Measurements from ENCODE around the gene HPF1.
A peak's percentile ranks its signal among the peaks of the same experiment; 100 is the strongest.
"Not testable (repeated sequence)": the region's sequence is repeated elsewhere in the genome, so short reads cannot be mapped to it uniquely, and the experiment has no call there.

Gene HPF1

DNA sequence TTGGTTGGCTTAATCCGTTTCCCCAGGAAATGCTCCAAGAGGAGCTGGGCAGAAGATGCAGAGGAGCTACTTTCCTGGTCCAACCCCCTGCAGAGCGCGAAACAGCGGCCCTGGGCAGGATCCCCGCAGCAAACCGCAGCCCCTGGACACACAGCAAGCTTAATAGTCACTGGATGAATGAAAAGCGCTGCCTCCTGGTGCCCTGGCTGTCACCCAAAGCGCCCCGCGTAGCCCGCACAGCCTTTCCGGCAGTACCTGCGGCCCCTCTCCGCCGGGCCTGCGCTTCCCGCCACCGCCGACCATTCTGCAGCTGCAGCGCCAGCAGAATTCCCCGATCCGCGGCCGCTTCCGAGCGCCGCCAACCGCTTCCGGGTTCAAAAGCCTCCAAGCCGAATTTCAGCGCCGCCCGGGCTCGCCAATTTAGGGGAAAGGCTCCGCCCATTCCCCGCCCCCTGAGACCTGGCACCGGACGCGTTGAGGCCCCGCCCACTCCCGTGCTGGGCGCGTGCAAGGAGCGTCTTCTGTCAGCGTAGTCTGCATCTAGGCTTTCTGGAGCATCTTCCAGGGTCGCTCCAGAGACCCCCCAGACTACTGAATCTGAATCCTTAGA is at the start of gene HPF1:
Gene HPF1, minus strand, starts transcription at position 370 of the 610 bp plus-strand sequence. Its CDS starts 67 bp downstream, at position 303.
- DNase-seq, result peak; percentile 96

DNA sequence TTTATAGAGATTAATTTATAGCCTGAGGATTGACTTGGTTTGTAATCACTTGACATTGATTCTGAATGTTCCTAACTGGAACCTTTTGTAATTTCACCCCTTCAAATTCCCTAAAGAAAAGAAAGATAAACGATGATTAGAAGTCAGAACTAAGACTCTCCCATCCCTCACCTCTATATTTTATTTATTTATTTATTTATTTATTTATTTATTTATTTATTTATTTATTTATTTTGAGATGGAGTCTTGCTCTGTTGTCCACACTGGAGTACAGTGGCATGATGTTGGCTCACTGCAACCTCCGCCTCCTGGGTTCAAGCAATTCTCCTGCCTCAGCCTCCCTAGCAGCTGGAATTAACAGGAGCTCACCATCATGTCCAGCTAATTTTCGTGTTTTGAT is 49.0 kb upstream of the HPF1 start:
- DNase-seq, result not testable (repeated sequence)

DNA sequence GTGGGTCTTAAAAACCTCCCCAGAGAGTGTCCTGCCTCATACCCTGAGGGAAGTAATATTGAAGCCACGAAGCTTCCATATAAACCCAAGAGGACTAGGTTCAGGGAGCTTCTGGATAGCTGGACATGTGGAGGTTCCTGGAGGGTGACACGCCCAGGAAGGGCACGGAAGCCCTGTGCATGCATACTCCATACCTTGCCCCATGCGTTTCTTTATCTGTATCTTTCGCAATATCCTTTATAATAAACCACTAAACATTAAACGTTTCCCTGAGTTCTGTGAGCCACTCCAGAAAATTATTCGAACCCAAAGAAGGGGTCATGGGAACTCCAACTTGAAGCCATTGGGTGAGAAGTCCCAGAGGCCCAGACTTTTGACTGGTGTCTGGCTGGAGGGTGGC is 45.7 kb upstream of the HPF1 start:
- DNase-seq, result no peak

DNA sequence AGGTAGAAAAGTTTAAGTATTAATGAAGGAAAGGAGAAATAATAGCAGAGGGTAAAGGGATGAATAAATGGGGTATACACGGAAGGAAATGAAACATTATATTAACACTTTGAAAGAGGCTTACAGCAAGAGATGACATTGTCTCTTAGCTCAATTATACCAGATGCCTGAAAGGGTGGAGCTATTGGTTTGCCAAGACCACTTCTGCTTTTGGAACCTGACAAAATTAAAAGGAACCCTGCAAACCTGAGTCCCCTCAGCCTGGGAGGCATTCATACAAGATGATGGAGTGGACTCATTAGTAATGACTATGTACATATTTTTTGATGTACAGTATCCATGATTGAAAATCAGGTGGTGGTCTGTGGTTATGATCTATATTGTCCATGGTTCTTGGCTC is 45.1 kb upstream of the HPF1 start:
- no peak for DNase-seq

DNA sequence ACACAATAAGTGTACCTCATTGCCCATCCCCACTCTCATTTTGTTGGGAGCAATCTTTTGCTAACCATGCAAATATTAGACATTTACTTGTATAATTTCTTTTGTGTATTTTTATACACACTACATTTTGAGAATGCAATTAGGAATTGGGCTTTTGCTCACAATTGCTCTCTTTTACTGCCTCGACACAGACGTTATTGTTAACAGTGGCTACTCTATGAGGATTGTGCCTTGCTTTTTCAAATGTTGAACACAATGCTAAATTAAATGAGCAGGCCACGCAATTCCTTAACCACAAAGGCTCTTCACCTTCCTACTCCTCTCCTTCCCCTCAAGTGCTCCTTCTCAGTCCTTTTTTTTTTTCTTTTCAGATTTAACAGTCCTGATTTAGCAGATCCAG is 42.8 kb upstream of the HPF1 start:
- DNase-seq, result no peak

DNA sequence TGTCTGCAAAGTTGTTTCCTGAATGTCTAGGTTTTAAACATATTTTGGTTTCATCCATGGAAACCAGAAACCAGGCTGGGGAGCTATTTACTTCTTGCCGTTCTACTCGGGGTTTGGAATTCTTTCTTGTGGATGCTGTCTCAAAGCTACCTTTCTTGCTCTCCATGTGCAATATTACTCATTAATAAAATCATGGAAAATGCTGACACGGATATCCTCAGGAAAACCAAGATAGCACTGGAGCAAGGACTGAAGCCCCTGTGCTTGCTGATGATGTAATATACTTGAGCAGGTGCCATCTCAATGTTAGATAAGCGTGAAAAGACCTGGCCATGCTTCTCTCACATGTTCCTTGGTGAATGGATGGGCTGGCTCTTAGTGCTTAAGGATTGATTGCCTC is 41.5 kb upstream of the HPF1 start:
- DNase-seq, result no peak

DNA sequence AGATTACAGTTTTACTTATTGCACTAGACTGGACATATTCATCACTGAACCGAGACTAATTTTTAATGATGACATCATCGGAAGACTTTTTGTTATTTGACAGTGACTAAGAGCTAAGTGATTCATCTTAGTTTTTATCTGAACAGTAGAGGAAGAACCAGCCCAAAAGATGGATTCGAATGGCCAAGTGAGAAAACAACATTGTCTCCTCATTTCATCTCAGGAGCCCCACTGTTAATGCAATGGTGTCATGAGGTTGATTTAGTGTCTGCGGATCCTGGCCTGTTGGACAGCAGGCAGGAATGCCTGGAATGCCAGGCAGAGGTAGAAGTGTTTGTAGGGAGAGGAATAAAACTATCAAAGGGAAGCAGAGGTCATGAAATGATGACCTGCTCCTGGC is 37.8 kb upstream of the HPF1 start:
- DNase-seq, result no peak

DNA sequence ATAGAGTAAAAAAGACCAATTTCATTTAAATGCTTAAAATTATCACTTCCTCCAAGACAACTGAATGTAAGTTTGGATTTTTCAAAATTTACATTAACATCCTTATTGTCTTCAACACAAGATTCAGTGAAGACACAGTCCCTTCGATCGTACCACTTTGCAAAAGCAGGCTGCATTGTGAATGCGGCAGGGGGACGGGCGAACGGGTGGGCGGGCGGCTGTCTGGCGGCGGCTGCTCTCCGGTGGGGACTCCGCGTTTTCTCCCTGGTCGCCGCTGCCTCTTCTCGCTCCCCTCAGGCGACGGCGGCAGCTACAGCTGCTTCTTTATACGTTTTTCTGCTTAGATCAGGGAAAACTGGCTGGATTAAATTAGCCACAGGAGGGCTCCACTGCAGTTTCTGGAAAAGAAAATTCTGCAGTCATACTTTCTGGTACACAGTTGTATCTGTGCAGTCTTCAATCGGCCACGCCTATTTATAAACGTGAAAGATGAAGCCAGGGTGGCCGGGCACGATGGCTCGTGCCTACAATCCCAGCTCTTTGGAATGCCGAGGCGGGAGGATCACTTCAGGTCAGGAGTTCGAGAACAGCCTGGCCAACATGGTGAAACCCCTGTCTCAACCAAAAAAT is 33.9 kb upstream of the HPF1 start:
- DNase-seq, result peak; percentile 19

DNA sequence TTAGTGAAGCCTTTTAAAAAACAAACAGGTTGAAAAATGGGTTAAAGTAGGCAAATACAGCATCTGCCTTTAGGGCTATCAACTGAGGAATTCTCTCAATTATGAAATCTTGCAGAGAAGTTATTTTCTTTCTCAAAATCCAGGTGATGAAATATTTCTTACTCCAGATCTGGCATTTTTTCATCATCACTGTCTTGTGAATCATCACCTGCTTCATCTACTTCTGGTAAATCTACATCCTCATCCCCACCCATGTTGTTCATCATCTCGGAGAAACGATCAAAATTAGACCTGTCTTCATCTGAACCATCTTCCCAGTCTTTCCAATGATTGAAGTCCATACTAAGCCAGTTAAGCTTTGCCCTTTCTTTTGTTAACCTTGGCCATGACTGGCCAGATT is 33.3 kb upstream of the HPF1 start:
- DNase-seq, result no peak

DNA sequence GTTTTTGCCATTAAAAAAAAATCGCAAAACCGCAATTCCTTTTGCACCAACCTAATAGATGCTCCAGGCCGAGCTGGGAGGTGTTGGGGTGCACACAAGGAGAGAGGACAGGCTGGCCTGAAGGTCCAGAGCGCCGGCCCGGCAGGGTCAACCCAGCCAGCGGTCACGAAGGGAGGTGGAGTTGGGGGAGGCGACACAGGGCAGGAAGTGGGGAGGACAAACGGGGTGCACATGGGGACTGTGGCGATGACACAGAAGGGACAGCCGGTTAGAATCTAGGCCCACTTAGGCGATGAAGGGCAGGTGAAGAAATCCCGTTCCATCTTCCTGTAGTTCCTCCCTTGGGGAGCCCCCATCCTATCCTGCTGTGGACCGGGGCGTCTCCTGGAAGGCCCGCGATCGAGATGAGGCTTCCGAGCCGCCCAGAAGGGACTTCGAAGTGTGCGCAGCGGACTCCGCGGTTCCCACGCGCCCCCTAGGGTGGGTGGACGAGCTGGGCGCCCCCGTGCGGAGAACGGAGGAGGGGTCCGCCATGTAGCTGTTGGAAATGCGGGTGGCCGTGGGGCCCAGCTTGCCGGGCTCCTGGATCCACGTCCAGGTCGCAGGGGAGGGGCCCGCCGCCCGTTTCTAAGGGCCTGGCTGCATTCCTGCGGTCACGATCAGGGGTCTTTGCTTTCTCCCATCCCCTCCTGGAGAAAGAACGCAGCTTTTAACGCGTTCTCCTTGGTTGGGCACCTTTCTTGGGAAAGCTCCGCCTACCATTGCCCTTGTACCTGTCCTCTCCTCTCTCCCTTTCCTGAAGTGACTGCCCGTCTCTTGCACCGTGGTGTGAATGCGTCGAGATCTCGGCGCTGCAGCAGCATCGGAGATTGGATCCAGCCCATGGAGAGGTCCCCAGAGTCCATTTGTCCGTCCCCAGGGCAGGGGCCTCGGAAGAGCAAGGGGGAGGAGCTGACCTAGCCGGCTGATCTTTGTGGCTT is 17.0 kb upstream of the HPF1 start:
- DNase-seq, result peak; percentile 60

DNA sequence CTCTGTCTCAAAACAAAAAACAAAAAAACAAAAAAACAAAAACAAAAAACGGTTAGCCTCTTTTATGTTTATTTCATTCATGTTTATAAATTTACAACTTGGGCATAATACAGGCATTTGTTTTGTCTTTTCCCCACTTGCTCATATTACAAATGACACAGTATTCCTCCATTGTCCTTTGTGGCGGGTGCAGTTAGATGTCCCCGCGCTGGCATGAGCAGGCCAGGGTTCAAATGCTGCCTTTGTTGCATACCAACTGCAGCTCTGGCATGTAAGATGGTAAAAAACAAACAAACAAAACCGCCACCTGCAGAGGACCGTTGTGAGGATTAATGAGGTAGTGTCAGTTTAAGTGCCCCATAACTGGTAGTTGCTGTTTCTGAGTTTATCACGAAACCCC is 16.1 kb upstream of the HPF1 start:
- no peak for DNase-seq

DNA sequence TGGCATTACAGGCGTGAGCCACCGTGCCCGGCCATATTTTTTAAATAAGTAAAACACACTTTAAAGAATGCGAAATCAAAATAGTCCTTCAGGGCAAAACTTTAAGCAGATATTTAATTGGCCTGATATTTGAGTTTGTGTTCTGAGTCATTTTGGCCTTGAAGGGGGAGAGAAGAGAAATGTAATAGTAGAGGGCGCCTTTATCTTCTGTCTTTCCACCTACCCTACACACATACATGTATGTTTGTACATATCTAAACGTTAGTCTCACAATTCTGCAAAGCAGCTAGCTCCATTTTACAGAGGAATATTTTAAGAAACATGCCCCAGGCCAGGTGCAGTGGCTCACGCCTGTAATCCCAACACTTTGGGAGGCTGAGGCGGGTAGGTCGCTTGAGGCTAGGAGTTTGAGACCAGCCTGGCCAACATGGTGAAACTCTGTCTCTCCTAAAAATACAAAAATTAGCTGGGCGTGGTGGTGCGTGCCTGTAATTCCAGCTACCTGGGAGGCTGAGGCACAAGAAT is 13.9 kb upstream of the HPF1 start:
- not testable (repeated sequence) for DNase-seq

DNA sequence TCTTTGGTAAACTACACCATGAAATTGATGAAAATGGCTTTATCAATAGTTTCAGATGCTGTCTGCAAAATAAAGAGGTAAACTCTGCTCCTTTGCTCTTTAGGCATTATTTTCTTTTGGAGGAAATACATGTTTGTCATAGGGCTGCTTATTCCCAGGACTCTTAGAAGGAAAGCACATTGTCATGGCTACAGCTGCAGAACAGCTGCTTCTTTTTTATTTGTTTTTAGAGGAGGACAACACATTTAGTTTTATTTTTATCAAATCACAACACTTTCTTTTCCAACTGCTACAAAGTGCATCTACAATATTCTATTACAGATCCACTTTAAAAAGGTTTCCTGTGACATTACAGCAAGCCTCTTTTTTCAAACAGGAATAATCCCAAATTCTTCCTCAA is 12.7 kb upstream of the HPF1 start:
- no peak for DNase-seq

DNA sequence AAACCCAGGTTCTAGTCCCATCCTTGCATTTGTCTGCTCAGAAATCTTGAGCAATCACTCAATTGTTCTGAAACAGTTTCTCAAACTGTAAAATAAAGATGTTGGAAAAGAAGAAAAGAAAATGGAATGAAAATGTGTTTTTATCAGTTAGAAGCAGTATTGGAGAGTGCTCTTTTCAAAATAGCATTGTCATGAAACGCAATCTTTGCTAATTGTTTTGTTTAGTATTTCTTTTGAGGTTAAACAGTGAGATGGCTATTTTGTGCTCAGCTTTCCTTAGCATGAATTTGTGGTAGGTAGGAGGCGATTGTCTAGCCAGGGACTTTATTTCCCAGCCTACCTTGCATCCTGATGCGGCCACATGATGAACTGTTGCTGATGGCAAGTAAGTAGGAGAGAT is 10.6 kb upstream of the HPF1 start:
- no peak for DNase-seq

DNA sequence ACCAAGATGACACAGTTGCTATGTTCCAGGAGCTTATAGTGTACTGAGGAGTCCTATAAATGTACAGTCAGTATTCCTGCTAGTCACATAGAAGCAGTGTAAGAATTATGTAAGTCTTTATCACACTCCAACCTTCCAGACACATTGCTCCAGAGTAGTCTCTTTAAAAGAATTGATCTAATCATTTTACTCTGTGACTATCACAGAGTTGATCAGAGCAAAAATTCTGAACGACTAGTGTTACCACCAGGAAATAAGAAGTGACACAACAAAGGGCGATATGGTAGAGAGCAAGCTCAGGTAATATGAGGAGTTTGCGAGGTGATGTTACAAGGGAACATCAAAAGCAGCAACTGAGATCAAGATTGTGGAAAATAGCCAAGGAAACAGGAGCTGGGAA is 9.0 kb upstream of the HPF1 start:
- no peak for DNase-seq

DNA sequence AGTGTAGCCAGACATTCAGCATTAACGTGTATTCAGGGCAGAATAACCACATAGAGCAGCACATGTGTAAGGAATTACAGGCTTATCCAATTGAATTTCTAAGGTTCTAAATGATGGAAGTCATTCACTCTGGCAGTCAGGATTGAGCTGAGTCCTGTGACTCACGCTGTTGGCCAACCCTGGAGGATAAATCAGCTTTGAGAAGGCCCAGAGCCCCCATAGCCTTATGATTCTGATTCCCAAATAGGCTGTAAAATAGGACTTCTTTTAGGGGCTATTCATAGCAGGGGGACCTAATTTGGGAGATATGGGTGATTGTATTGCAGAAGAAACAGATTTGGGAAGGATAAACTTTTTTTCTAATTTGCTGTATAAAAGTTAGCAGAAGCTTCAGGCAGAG is 8.1 kb upstream of the HPF1 start:
- DNase-seq, result no peak

DNA sequence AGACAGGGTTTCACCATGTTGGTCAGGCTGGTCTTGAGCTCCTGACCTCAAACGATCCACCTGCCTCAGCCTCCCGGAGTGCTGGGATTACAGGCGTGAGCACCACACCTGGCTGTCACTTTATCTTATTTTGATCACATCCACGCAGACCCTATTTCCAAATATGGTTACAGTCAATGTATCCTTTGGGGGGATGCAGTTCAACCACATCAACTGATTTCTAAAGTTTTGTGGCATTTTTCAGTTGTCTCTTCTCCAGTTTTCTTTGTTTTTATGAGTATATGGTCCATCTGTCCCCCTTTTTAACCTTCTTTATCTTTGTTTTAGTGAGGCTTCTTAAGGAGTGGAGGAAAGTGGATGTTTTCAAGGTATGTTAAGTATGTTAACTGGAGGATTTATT is 4.1 kb upstream of the HPF1 start:
- DNase-seq, result no peak

DNA sequence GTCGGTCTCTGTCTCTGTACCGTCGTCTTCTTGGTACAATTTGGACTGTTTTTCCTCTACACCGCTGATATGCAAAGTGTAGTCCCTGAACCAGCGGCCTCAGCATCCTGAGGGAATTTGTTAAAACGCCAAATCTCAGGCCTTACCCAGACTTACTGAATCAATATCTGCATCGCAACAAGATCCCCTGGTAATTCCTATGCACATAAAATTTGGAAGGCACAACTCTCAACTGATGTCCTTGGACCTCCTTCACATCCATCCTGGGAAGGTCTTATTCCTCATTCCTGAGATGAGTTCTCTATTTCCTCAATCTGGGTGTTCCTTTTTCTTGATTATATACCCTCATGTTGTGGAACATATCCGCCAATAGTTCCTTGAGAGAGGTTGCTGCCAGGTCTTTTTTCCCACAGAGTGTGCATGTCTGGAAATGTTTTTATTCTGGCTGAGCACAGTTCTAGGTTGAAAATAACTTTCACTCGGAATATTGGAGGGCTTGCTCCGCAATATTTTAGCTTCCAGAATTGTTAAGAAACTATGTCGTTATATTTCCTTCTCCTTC is 738 bp upstream of the HPF1 start:
- no peak for DNase-seq

DNA sequence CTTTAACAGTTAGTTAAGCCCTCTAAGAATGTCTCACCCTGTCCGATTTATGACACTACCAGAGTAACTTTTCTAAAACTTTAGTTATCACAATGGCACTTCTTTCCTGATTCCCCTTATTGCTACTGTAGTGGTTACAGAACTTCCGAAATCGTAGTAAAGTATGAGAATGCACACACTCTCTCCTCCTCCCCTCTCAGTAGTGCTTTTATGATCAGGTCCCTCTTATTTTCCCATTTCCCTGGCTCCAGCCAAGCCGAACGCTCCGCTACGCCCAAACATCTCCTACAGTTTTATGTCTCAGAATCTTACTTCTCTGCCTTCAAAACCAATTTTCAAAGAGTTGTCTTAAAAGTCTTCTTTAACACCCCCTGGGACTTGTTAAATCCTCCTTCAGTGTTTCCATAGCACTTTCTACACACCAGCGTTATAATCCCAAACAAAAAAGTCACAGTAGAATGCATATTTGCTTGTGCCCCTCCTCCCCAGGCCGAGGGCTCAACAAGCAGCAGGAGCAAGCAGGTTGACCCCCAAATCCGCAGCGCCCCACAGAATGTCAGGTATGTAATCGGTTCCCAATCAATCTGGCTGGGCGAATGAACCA is 671 bp downstream of the HPF1 start:
- DNase-seq, result no peak

DNA sequence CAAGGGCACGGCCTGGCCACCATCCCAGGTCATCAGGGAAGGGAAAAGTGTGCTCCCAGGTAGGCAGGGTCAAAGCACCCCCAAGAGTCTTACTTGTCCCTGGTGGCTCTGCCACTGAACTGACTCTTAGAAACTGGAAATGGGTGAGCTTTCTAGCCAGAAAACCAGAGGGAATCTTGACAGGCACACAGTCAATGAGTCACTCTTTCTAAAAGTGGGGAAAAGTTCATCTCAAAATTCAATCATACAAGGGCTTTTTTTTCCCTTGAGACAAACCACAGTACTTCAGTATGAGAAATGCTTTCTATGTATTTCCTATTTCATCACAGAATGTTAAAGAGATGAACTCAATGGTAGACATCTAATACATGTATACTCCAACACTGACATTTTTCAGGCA is 12.5 kb downstream of the HPF1 start:
- DNase-seq, result no peak

DNA sequence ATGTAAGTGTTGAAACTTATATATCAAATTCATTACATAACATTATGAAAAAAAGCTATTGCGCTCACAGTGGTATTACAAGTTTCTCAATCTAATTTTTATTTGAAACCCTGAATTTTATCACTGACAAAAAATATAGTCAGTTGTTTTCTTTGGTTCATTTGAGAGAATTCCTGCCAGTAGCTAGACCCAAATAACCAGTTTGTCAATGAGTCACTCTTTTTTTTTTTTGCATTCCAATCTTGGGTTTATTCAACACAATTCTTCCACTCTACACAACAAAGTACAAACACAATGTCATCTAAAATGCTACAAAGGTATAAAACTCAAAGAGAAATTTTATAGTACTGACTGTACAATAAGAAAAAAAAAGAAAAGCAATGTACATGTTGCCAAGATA is 13.1 kb downstream of the HPF1 start:
- no peak for DNase-seq

DNA sequence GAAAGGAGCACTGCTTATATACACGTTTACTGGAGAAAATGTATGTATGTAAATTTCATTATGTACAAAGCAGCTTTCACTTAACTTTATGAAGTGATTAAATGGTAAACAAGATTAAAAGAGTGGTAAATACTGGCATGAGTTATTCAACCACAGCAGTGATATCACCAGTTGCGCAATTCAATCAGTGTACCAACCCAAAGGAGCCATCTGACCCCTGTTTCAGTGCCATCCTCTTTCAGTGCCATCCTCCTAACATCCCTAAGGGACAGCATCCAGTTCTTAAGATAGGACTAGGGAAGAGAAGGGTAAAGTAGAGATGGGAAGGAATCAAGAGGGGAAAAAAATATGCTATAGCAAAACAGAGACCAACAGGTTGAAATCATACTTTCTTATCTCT is 16.2 kb downstream of the HPF1 start:
- DNase-seq, result no peak

DNA sequence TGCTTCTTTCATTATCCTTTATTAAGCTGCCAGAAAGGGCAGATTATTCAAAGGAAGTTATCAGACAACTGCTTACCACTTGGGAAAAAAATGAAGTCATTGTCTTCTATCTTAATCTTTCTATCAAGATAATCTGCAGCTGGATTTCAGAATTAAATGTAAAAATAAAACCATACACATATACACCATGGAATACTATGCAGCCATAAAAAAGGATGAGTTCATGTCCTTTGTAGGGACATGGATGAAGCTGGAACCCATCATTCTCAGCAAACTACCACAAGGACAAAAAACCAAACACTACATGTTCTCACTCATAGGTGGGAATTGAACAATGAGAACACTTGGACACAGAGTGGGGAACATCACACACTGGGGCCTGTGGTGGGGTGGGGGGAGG is 19.1 kb downstream of the HPF1 start:
- DNase-seq, result not testable (repeated sequence)
